Activated CD4-positive, alpha-beta T cell treated with anti-CD3 and anti-CD28 coated beads, Interleukin-2, amount 10 ng/mL, durations not matched to agents 24 days and 14 days (primary cell): ENCODE results near the gene C2CD2. TPM values are rescaled to one million over a fixed set of nuclear protein-coding genes. Genes with fewer than 3 reads are reported as not detected.

Experiments used
- DNase-seq: peaks from one replicate; pipeline ENCODE4 v3.0.0; 2022
- H3K27ac Mint-ChIP-seq: one replicate; pipeline ENCODE4 v1.8.0; 2022; ENCODE audit warnings: mild to moderate bottlenecking, mixed read lengths
- H3K27me3 Mint-ChIP-seq: one replicate; pipeline ENCODE4 v1.8.0; 2022; ENCODE audit warnings: mixed read lengths
- H3K36me3 Mint-ChIP-seq: one replicate; pipeline ENCODE4 v1.8.0; 2022; ENCODE audit warnings: low read depth, mild to moderate bottlenecking, mixed read lengths
- H3K4me1 Mint-ChIP-seq: one replicate; pipeline ENCODE4 v1.8.0; 2021; ENCODE audit warnings: mixed read lengths
- H3K4me3 Mint-ChIP-seq: one replicate; pipeline ENCODE4 v1.8.0; 2022; ENCODE audit warnings: mild to moderate bottlenecking, moderate library complexity, mixed read lengths
- H3K9me3 Mint-ChIP-seq: one replicate; pipeline ENCODE4 v1.8.0; 2021; ENCODE audit warnings: mixed read lengths
- intact Hi-C: fragments of 100-400 bp; cut with micrococcal nuclease; formaldehyde crosslinking; loops from one replicate; pipeline ENCODE4 v1.15.1; 2023
- total RNA-seq: library from RNA; stranded (reverse); gene quantifications from 2 replicates; pipeline ENCODE4 v1.2.3, GENCODE V29; 2022

Gene C2CD2
- total RNA-seq, 1 donor from 2014 or later: 9.3 TPM

GRCh38 chr21:41857771-41858300 lies 96.0 kb downstream of the C2CD2 start:
- H3K4me3 Mint-ChIP-seq: no peak overlapping the region
- H3K36me3 Mint-ChIP-seq: peaks cover 22% of the 10 kb centered on the region
- peaks cover 2% of the 10 kb centered on the region for H3K4me1 Mint-ChIP-seq
- no peaks in the 10 kb centered on the region for H3K9me3 Mint-ChIP-seq
- no peaks in the 10 kb centered on the region for H3K27me3 Mint-ChIP-seq
- no peak for DNase-seq
- intact Hi-C loops: no loop called here
- no peak overlapping the region for H3K27ac Mint-ChIP-seq

GRCh38 chr21:41856572-41856971 lies 97.2 kb downstream of the C2CD2 start:
- peaks cover 24% of the 10 kb centered on the region for H3K36me3 Mint-ChIP-seq
- H3K27ac Mint-ChIP-seq: no peak overlapping the region
- no peaks in the 10 kb centered on the region for H3K4me1 Mint-ChIP-seq
- H3K4me3 Mint-ChIP-seq: no peak overlapping the region
- no peaks in the 10 kb centered on the region for H3K9me3 Mint-ChIP-seq
- H3K27me3 Mint-ChIP-seq: no peaks in the 10 kb centered on the region
- DNase-seq: no peak
- intact Hi-C loops: no loop called here

DNA sequence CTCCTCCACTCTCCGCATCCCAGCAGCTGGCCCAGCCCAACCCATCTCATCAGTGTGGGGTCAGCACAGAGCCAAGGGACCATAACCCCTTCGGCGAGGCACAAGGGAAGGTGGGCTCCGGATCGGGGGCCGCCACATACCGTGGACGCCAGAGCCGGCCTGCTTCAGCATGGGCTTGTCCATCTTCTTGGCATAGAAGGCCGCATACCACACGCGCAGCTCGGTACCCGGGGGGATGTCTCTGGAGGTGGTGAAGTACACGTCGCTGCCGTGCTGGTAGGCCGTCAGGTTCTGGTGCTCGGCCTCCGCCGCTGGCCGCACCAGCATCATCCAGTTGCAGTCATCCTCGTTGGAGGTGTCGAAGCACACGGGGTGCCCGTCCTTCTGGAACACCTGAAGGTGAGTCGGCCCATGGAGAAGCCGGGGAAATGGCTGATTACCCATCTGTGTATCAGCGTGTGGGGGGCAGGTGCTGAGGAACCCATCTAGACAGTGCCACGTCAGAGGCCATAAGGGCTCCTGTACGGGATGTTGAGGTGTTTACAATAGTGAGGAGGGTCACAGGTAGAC lies 99.3 kb downstream of the C2CD2 start:
- Mint-ChIP-seq H3K36me3 (peaks cover 25% of the 10 kb centered on the region), H3K9me3 (no peaks in the 10 kb centered on the region), H3K27ac (no peak overlapping the region)

DNA sequence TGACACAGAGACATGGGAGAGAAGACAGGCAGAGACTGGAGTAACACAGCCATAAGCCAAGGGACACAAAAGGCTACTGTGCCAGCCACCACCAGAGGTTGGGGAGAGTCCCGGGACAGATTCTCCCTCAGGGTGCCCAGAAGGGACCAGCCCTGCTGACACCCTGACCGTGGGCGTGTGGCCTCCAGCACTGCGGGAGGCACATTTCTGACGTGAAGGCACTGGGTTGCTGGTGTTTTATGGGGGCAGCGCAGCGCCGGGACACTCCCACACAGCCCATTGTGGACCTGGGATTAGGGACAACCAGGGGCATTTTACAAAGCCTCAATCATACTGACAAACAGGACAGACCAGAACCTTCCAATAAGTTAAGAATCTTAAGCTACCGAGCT lies 100.9 kb downstream of the C2CD2 start:
- Mint-ChIP-seq H3K36me3 (peaks cover 24% of the 10 kb centered on the region), H3K4me3 (no peak overlapping the region), H3K27ac (no peak overlapping the region), H3K4me1 (no peaks in the 10 kb centered on the region), H3K27me3 (no peaks in the 10 kb centered on the region), H3K9me3 (no peaks in the 10 kb centered on the region)
- no peak for DNase-seq
- intact Hi-C loops: no loop called here

More for the DNA sequence above, 99.3 kb downstream of the C2CD2 start:
- H3K4me1 Mint-ChIP-seq: no peaks in the 10 kb centered on the region
- intact Hi-C loops: no loop called here
- H3K4me3 Mint-ChIP-seq: no peak overlapping the region
- H3K27me3 Mint-ChIP-seq: no peaks in the 10 kb centered on the region
- DNase-seq: no peak

DNA sequence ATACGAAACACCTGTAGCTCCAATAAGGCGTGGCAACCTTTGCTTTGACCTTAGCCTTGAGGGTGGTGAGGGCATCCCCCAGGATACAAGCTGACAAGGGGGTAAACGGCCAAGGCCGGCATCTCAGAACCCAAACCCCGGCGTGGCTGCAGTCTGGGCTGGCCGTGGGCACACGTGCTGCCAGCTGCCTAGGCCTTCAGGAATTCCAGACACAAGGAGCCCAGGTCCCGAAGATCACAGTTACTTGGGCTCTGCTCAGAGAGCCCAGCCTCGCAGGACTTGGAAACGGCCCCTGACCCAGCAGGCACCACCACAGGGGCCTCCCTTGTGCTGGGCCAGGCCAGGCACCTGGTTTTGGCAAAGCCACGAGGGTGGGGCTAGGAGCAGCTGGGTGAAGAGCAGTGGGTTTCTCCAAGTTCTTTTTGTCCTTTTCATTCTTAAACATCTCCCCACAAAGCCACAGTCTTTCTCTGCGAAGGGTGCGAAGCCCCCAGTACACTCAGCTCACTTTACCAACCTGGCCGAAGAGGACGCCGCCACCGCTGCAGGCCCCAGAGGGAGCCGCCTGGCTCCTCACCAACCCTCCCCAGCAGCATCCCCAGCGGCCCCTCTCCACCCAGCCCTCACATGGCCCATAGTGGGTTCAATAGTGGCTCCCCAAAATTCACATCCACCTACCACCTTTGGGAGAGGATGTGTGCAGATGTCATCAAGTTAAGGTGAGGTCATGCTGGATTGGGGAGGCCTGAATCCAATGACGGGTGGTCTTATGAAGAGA lies 101.5 kb downstream of the C2CD2 start:
- Mint-ChIP-seq H3K4me3 (no peak overlapping the region), H3K27ac (no peak overlapping the region), H3K36me3 (peaks cover 21% of the 10 kb centered on the region), H3K4me1 (no peaks in the 10 kb centered on the region), H3K27me3 (no peaks in the 10 kb centered on the region), H3K9me3 (no peaks in the 10 kb centered on the region)
- intact Hi-C loops: no loop called here
- no peak for DNase-seq

GRCh38 chr21:41851090-41851790 lies 102.6 kb downstream of the C2CD2 start:
- intact Hi-C loops: no loop called here

DNA sequence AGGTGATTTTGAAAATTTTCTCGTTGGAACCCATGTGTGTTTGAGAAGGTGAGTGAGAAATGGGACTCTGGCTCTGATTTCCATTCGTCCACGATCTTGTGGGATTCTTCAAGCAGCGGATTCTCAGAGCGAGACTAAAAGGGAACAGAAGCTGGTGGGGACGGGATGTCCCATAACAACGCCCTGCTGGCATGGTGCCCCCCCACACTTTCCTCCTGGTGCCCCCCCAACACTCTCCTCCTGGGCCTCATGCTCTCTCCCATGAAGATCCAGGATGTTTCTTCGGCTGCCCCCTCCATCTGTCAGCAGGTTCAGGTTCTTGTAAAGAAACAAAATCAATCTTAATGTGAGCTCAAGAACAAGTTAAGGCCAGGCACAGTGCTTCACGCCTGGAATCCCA lies 103.7 kb downstream of the C2CD2 start:
- DNase-seq: no peak
- H3K36me3 Mint-ChIP-seq: peaks cover 11% of the 10 kb centered on the region
- H3K27me3 Mint-ChIP-seq: no peaks in the 10 kb centered on the region
- H3K4me3 Mint-ChIP-seq: no peak overlapping the region
- no peak overlapping the region for H3K27ac Mint-ChIP-seq
- intact Hi-C loops: no loop called here
- no peaks in the 10 kb centered on the region for H3K4me1 Mint-ChIP-seq
- H3K9me3 Mint-ChIP-seq: no peaks in the 10 kb centered on the region

More at GRCh38 chr21:41851090-41851790, 102.6 kb downstream of the C2CD2 start:
- no peak overlapping the region for H3K27ac Mint-ChIP-seq
- H3K27me3 Mint-ChIP-seq: no peaks in the 10 kb centered on the region
- no peak overlapping the region for H3K4me3 Mint-ChIP-seq
- peaks cover 13% of the 10 kb centered on the region for H3K36me3 Mint-ChIP-seq
- DNase-seq: no peak
- H3K4me1 Mint-ChIP-seq: no peaks in the 10 kb centered on the region
- H3K9me3 Mint-ChIP-seq: no peaks in the 10 kb centered on the region

DNA sequence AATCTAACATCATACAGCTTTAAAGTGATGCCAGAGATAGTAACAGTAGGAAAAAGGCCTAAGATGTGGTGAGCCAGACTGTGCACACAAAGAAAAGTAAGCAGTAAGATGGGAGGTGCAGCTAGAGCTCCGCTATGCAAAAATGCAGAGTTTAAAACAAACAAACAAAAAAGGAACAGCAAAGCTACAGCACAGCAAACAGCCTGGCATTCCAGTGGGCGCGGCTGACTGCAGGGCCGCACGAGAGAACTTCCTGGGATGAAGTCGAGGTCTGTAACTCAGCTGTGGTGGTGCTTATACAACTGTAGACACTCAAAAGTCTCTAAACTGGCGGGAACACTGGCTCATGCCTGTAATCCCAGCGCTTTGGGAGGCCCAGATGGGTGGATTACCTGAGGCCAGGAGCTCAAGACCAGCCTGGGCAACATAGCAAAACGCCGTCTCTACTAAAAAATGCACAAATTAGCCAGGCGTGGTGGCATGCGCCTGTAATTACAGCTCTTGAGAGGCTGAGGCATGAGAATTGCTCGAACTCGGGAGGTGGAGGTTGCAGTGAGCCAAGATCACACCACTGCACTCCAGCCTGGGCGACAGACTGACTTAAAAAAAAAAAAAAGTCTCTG lies 104.7 kb downstream of the C2CD2 start:
- no peaks in the 10 kb centered on the region for H3K9me3 Mint-ChIP-seq

DNA sequence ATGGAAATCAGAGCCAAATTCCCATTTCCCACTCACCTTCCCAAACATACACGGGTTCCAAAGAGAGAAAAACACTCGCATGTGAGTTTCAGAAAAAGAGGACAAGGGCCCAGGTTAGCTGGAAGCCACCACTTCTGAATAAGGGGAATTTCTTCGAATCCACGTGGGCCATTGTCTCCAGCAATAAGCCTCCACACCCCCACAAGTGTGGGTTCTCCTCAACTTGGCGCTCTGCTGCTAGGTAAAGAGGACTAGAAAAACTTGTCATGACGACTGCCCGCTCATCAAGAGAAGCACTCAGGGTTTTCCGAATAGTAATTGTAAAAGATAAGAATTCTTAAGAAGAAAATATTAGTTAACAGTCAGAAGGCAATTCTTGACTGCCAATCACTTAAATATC lies 105.3 kb downstream of the C2CD2 start:
- H3K9me3 Mint-ChIP-seq: no peaks in the 10 kb centered on the region
- H3K36me3 Mint-ChIP-seq: peaks cover 3% of the 10 kb centered on the region
- no peaks in the 10 kb centered on the region for H3K27me3 Mint-ChIP-seq
- intact Hi-C loops: no loop called here
- DNase-seq: no peak
- H3K4me1 Mint-ChIP-seq: peaks cover 2% of the 10 kb centered on the region
- H3K27ac Mint-ChIP-seq: no peak overlapping the region
- no peak overlapping the region for H3K4me3 Mint-ChIP-seq

More for the DNA sequence above, 104.7 kb downstream of the C2CD2 start:
- H3K27me3 Mint-ChIP-seq: no peaks in the 10 kb centered on the region
- no peak overlapping the region for H3K27ac Mint-ChIP-seq
- intact Hi-C loops: no loop called here
- H3K36me3 Mint-ChIP-seq: peaks cover 7% of the 10 kb centered on the region
- no peak for DNase-seq
- H3K4me1 Mint-ChIP-seq: peaks cover under 1% of the 10 kb centered on the region
- no peak overlapping the region for H3K4me3 Mint-ChIP-seq

DNA sequence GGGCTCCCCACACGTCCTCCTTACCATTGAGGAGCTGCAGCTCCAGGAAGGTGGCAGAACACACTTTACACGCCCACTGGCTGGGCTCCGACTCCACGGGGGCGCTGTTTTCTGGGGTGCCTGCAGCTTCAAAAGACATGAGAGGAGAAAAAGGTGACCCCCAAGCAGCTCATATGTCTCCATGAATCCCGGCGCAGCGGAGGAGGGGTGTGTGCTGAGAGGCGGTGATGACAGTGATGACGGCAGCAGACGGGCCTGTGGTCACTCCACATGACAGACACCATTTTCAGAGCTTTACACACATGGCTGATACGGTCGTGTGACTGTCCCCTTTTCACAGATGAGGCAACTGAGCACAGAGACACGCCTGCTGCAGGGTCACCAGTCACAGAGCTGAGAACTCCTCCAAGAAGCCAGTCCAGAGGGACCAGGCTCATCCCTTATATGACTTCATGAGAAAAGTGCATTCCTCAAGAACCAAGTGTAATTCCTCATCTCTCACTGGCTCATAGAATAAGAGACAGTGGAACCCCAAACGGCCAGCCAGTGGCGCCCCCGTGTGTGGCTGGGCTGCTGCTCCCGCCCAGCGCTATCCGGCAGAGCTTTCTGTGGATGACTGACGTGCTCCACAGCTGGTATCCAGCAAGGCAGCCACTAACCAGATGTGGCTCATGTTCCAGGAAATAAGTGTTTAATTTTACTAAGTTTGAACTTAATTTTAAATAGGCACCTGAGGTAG lies 106.6 kb downstream of the C2CD2 start:
- Mint-ChIP-seq H3K9me3 (no peaks in the 10 kb centered on the region), H3K27ac (no peak overlapping the region)
- intact Hi-C loops: no loop called here

DNA sequence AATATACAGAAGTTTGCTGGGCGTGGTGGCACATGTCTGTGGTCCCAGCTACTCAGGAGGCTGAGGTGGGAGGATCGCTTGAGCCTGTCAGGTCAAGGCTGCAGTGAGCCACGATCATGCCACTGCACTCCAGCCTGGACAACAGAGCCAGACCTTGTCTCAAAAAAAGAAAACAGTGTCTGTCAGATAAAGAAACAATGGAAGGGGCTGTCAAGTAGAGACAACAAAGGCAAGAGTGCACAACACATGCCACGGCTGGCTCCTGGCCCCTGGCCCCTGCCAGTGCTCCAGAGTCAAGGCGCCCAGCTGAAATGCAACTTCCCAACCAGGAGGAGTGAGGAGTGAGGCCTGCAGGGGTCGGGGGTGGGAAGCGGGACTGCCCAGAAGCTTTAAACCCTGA lies 107.3 kb downstream of the C2CD2 start:
- Mint-ChIP-seq H3K36me3 (peaks cover 3% of the 10 kb centered on the region), H3K4me3 (no peak overlapping the region), H3K4me1 (peaks cover 2% of the 10 kb centered on the region), H3K27me3 (no peaks in the 10 kb centered on the region), H3K27ac (no peak overlapping the region), H3K9me3 (no peaks in the 10 kb centered on the region)
- intact Hi-C loops: no loop called here
- no peak for DNase-seq

More for the DNA sequence above, 106.6 kb downstream of the C2CD2 start:
- peaks cover 1% of the 10 kb centered on the region for H3K36me3 Mint-ChIP-seq
- peaks cover 2% of the 10 kb centered on the region for H3K4me1 Mint-ChIP-seq
- no peaks in the 10 kb centered on the region for H3K27me3 Mint-ChIP-seq
- H3K4me3 Mint-ChIP-seq: no peak overlapping the region
- no peak for DNase-seq

- H3K27ac Mint-ChIP-seq: no peak overlapping the region
- peaks cover 2% of the 10 kb centered on the region for H3K4me1 Mint-ChIP-seq
- H3K27me3 Mint-ChIP-seq: no peaks in the 10 kb centered on the region
- intact Hi-C loops: no loop called here
- peaks cover 9% of the 10 kb centered on the region for H3K36me3 Mint-ChIP-seq
- peaks cover 5% of the 10 kb centered on the region for H3K9me3 Mint-ChIP-seq
- DNase-seq: no peak
- no peak overlapping the region for H3K4me3 Mint-ChIP-seq
Observed at GRCh38 chr21:41846033-41846317, 107.8 kb downstream of the C2CD2 start.

DNA sequence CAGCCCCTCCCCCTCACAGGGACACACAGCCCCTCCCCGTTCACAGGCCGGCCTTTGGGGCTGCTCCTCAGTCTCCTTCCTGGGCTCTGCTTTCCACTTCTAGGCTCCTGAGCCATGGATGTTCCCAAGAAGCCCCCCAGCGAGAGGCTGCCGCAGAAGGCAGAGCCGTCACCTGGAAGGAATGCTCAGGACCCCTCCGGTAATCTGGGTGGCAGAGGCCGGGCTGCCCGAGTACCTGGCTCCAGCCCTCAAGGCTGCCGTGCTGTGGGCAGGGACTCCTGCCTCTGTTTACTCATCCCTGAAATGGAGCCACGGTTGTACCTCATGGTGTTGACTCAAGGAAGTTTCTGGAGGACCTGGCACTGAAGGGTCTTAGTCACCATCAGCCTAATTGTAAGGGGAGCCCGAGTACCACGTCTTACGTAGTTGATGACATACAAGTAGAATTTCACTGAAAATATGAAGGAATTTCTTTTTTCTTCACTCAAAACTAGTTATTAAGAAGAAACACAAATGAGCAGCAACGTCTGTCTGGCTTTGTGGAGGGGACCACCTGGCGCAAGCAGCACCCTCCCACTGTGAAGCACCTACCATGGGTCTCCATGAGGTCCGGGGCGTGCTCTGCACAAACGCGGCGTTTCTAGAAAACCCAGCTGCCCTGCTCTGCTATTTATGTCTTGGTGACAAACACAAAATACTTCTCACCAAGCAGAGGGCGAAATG lies 108.3 kb downstream of the C2CD2 start:
- H3K4me1 Mint-ChIP-seq: peaks cover 2% of the 10 kb centered on the region
- DNase-seq: no peak
- no peak overlapping the region for H3K4me3 Mint-ChIP-seq
- H3K36me3 Mint-ChIP-seq: peaks cover 13% of the 10 kb centered on the region
- no peaks in the 10 kb centered on the region for H3K27me3 Mint-ChIP-seq
- intact Hi-C loops: no loop called here
- H3K9me3 Mint-ChIP-seq: peaks cover 5% of the 10 kb centered on the region
- H3K27ac Mint-ChIP-seq: no peak overlapping the region
